Liver (tissue), 9 donors: ENCODE results near the gene PKHD1. TPM values are rescaled to one million over a fixed set of nuclear protein-coding genes. Genes with fewer than 3 reads are reported as not detected.

Source experiments
- DNase-seq: peaks from one replicate; pipeline ENCODE4 v3.0.0-alpha.2; 2017; ENCODE audit warnings: low spot score
- H3K27ac ChIP-seq, 2 donors: one replicate each; pipeline ENCODE4 v1.7.0; 2013; ENCODE audit warnings: inconsistent platforms in 2 of 2, low read length in 2 of 2, control low read depth in 1 of 2, low read depth in 1 of 2, mild to moderate bottlenecking in 1 of 2
- H3K27me3 ChIP-seq, 4 donors: one replicate each; pipeline versions ENCODE4 v1.6.1 to v1.7.0; 2013; ENCODE audit warnings: low read length in 3 of 4, inconsistent platforms in 1 of 4, mild to moderate bottlenecking in 1 of 4, moderate library complexity in 1 of 4; ENCODE audit not compliant: control insufficient read depth in 4 of 4, insufficient read depth in 4 of 4
- H3K36me3 ChIP-seq, 4 donors: one replicate each; pipeline versions ENCODE4 v1.6.1 to v1.7.0; 2013; ENCODE audit warnings: low read length in 3 of 4, mild to moderate bottlenecking in 3 of 4, low read depth in 1 of 4, moderate library complexity in 1 of 4; ENCODE audit not compliant: control insufficient read depth in 4 of 4, insufficient read depth in 3 of 4
- H3K4me1 ChIP-seq, 4 donors: one replicate each; pipeline versions ENCODE4 v1.6.1 to v1.7.0; 2013; ENCODE audit warnings: low read length in 3 of 4, mild to moderate bottlenecking in 3 of 4, moderate library complexity in 1 of 4; ENCODE audit not compliant: control insufficient read depth in 4 of 4, insufficient read depth in 4 of 4
- H3K4me3 ChIP-seq, 3 donors: one replicate each; pipeline versions ENCODE4 v1.6.1 to v1.7.0; 2013; ENCODE audit warnings: low read length in 3 of 3, control low read depth in 1 of 3, low read depth in 1 of 3, mild to moderate bottlenecking in 1 of 3
- H3K9ac ChIP-seq, 2 donors: one replicate each; pipeline ENCODE4 v1.7.0; 2013; ENCODE audit warnings: low read length in 2 of 2, mild to moderate bottlenecking in 2 of 2, moderate library complexity in 2 of 2, control low read depth in 1 of 2, low read depth in 1 of 2
- H3K9me3 ChIP-seq, 4 donors: one replicate each; pipeline versions ENCODE4 v1.6.1 to v1.7.0; 2013; ENCODE audit warnings: low read length in 3 of 4; ENCODE audit not compliant: control insufficient read depth in 4 of 4
- EGR1 ChIP-seq, 2 donors: IDR thresholded peaks; 2 replicates each; pipeline ENCODE4 v1.6.1; 2016 to 2018; ENCODE audit warnings: antibody characterized with exemption in 2 of 2, low read depth in 2 of 2
- FOXA1 ChIP-seq: IDR thresholded peaks from 2 replicates; pipeline ENCODE4 v1.6.1; 2016; ENCODE audit warnings: antibody characterized with exemption
- FOXA2 ChIP-seq: IDR thresholded peaks from 2 replicates; pipeline ENCODE4 v1.6.1; 2016; ENCODE audit warnings: antibody characterized with exemption
- GABPA ChIP-seq, 2 donors: IDR thresholded peaks in 1 of 2; conservative IDR thresholded peaks in 1 of 2; 2 replicates each; pipeline ENCODE4 v1.6.1; 2016; ENCODE audit warnings: antibody characterized with exemption in 2 of 2, mild to moderate bottlenecking in 1 of 2, moderate library complexity in 1 of 2
- HNF4A ChIP-seq, 2 donors: conservative IDR thresholded peaks; 2 replicates each; pipeline ENCODE4 v1.6.1; 2016; ENCODE audit warnings: antibody characterized with exemption in 2 of 2, mild to moderate bottlenecking in 2 of 2
- HNF4G ChIP-seq: IDR thresholded peaks from 2 replicates; pipeline ENCODE4 v1.6.1; 2016; ENCODE audit warnings: antibody characterized with exemption
- JUND ChIP-seq, 2 donors: IDR thresholded peaks; 2 replicates each; pipeline ENCODE4 v1.6.1; 2016; ENCODE audit warnings: antibody characterized with exemption in 2 of 2
- MAX ChIP-seq: IDR thresholded peaks from 2 replicates; pipeline ENCODE4 v1.6.1; 2016; ENCODE audit warnings: antibody characterized with exemption
- NR2F2 ChIP-seq: IDR thresholded peaks from 2 replicates; pipeline ENCODE4 v1.6.1; 2016; ENCODE audit warnings: antibody characterized with exemption
- RAD21 ChIP-seq, 2 donors: IDR thresholded peaks; 2 replicates each; pipeline ENCODE4 v1.6.1; 2016; ENCODE audit warnings: antibody characterized with exemption in 2 of 2, mild to moderate bottlenecking in 2 of 2
- REST ChIP-seq: IDR thresholded peaks from 2 replicates; pipeline ENCODE4 v1.6.1; 2016; ENCODE audit warnings: antibody characterized with exemption, mild to moderate bottlenecking
- RXRA ChIP-seq, 2 donors: IDR thresholded peaks; 2 replicates each; pipeline ENCODE4 v1.6.1; 2017 to 2018; ENCODE audit warnings: antibody characterized with exemption in 2 of 2, mild to moderate bottlenecking in 1 of 2
- SP1 ChIP-seq: IDR thresholded peaks from 2 replicates; pipeline ENCODE4 v1.6.1; 2018; ENCODE audit warnings: antibody characterized with exemption, mild to moderate bottlenecking
- TAF1 ChIP-seq: conservative IDR thresholded peaks from 2 replicates; pipeline ENCODE4 v1.6.1; 2016; ENCODE audit warnings: antibody characterized with exemption, mild to moderate bottlenecking
- YY1 ChIP-seq: IDR thresholded peaks from 2 replicates; pipeline ENCODE4 v1.6.1; 2016; ENCODE audit warnings: antibody characterized with exemption, mild to moderate bottlenecking
- ZBTB33 ChIP-seq: IDR thresholded peaks from 2 replicates; pipeline ENCODE4 v1.6.1; 2016; ENCODE audit warnings: antibody characterized with exemption
- WGBS: extraction: QIAGEN DNeasy Blood & Tissue Kit; methylation state at CpG from one replicate; pipeline ENCODE4 v1.1.7; 2013; 5-methylcytosine and 5-hydroxymethylcytosine counted together
- polyA plus RNA-seq, 2 donors: library from polyadenylated mRNA; stranded (reverse) in 1 of 2; unstranded in 1 of 2; fragments of 200-250 nt in 1 of 2; fragments of >200 nt in 1 of 2; fragmentation: Nextera tagmentation in 1 of 2; extraction: Ambion mirVana in 1 of 2; gene quantifications; one replicate each; pipeline versions ENCODE4 v1.2.1 to v1.2.3, GENCODE V29; 2013 to 2015
- total RNA-seq, 2 donors: library from RNA; depleted of rRNA; stranded (reverse); fragments of >200 nt; gene quantifications; one replicate each; pipeline ENCODE4 v1.2.3, GENCODE V29; 2014
- TF ChIP-seq, protein P1 (sequence below): fragments of 150-350 bp; IDR thresholded peaks from 2 replicates; pipeline ENCODE4 v1.5.1; 2017; ENCODE audit warnings: improper control_type of control experiment, low read depth, low read length; ENCODE audit not compliant: missing input control
- TF ChIP-seq, protein P2 (sequence below): IDR thresholded peaks from 2 replicates; pipeline ENCODE4 v1.6.1; 2016; ENCODE audit warnings: antibody characterized with exemption
- donor health status: healthy.
- donor health status: healthy.
- donor health status: healthy.
- donor health status: healthy.
- donor health status: healthy.

Gene PKHD1
- total and polyA plus RNA-seq, 4 donors, result 0.45 to 10.6 (median 3.2) TPM

DNA sequence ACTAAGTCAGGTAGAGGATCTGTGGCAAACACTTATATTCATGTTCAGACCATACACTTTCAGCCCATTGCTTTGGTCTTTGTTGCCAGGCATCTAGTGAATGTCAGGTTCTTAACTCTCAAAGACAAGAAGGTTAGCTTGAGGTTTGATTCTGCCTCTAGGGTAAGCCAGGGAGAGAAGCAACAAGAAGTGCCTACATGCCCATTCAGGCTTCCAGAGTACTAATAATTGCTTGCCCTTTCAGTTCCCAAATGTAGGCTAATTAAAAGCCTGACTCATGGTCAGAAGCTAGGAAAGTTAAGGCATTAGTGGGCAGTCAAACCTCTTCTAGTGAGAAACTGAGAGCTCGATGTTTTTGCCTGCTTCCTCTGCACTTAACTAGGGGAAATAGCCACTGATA is 492.4 kb downstream of the PKHD1 start:
- Histone ChIP-seq H3K27me3 (no peaks in the 10 kb centered on the region), H3K27ac (no peak overlapping the region), H3K36me3 (no peaks in the 10 kb centered on the region), H3K4me1 (no peaks in the 10 kb centered on the region), H3K4me3 (no peak overlapping the region), H3K9ac (no peak overlapping the region), H3K9me3 (no peaks in the 10 kb centered on the region)
- TF ChIP-seq NR2F2 (no peak), HNF4A (conservative IDR thresholded peaks at IDR 0.05) (no peak), HNF4G (no peak), YY1 (no peak), MAX (no peak), GABPA (IDR thresholded peaks at IDR 0.05 in 1 of 2, conservative IDR thresholded peaks at IDR 0.05 in 1 of 2) (no peak), ZBTB33 (no peak), TAF1 (no peak), SP1 (no peak), EGR1 (IDR thresholded peaks at IDR 0.05; ENCODE audit: low read depth in 2 of 2) (no peak), RAD21 (IDR thresholded peaks at IDR 0.05) (no peak), RXRA (IDR thresholded peaks at IDR 0.05) (no peak), JUND (IDR thresholded peaks at IDR 0.05) (no peak), FOXA2 (no peak), FOXA1 (no peak), REST (no peak)
- TF ChIP-seq, protein P1, sequence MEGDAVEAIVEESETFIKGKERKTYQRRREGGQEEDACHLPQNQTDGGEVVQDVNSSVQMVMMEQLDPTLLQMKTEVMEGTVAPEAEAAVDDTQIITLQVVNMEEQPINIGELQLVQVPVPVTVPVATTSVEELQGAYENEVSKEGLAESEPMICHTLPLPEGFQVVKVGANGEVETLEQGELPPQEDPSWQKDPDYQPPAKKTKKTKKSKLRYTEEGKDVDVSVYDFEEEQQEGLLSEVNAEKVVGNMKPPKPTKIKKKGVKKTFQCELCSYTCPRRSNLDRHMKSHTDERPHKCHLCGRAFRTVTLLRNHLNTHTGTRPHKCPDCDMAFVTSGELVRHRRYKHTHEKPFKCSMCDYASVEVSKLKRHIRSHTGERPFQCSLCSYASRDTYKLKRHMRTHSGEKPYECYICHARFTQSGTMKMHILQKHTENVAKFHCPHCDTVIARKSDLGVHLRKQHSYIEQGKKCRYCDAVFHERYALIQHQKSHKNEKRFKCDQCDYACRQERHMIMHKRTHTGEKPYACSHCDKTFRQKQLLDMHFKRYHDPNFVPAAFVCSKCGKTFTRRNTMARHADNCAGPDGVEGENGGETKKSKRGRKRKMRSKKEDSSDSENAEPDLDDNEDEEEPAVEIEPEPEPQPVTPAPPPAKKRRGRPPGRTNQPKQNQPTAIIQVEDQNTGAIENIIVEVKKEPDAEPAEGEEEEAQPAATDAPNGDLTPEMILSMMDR, result no peak
- TF ChIP-seq, protein P2, sequence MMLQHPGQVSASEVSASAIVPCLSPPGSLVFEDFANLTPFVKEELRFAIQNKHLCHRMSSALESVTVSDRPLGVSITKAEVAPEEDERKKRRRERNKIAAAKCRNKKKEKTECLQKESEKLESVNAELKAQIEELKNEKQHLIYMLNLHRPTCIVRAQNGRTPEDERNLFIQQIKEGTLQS, result no peak
- 72% methylated on average over 1 of the region's 1 CpG for whole genome bisulfite sequencing
- no peak for DNase-seq
